GM19193 (cell line): ENCODE measurements around the gene ROBO1.

ENCODE experiments used
- POLR2A ChIP-seq: IDR thresholded peaks from 4 replicates; pipeline ENCODE4 v1.6.1; 2011; ENCODE audit not compliant: insufficient read depth, insufficient read length; ENCODE audit errors: extremely low read depth

The ROBO1 gene

GRCh38 chr3:79111375-79112052 is 656.3 kb downstream of the ROBO1 start:
- no peak for TF ChIP-seq POLR2A

- TF ChIP-seq POLR2A = no peak
Measured at GRCh38 chr3:79109754-79110153, 658.0 kb downstream of the ROBO1 start.

GRCh38 chr3:79103307-79103706 is 664.5 kb downstream of the ROBO1 start:
- no peak for TF ChIP-seq POLR2A

GRCh38 chr3:79097964-79098660 is 669.7 kb downstream of the ROBO1 start:
- TF ChIP-seq POLR2A = no peak

- no peak for TF ChIP-seq POLR2A
Measured at GRCh38 chr3:79094654-79095053, 673.1 kb downstream of the ROBO1 start.

GRCh38 chr3:79086514-79086913 is 681.3 kb downstream of the ROBO1 start:
- TF ChIP-seq POLR2A = no peak

- no peak for TF ChIP-seq POLR2A
Measured at GRCh38 chr3:79085171-79085570, 682.6 kb downstream of the ROBO1 start.

- no peak for TF ChIP-seq POLR2A
Measured at GRCh38 chr3:79081335-79081734, 686.5 kb downstream of the ROBO1 start.

- no peak for TF ChIP-seq POLR2A
Measured at GRCh38 chr3:79074558-79074957, 693.2 kb downstream of the ROBO1 start.

GRCh38 chr3:79067734-79068133 is 700.1 kb downstream of the ROBO1 start:
- TF ChIP-seq POLR2A = no peak

GRCh38 chr3:79066481-79066880 is 701.3 kb downstream of the ROBO1 start:
- TF ChIP-seq POLR2A = no peak

- no peak for TF ChIP-seq POLR2A
Measured at GRCh38 chr3:79063624-79064023, 704.2 kb downstream of the ROBO1 start.

GRCh38 chr3:79057756-79058155 is 710.0 kb downstream of the ROBO1 start:
- no peak for TF ChIP-seq POLR2A

GRCh38 chr3:79056498-79056897 is 711.3 kb downstream of the ROBO1 start:
- no peak for TF ChIP-seq POLR2A

- no peak for TF ChIP-seq POLR2A
Measured at GRCh38 chr3:79052054-79052681, 715.6 kb downstream of the ROBO1 start.

GRCh38 chr3:79047581-79047980 is 720.2 kb downstream of the ROBO1 start:
- TF ChIP-seq POLR2A = no peak
